SIG-M5 (cell line): ENCODE results near the gene COL20A1.
"Not testable (repeated sequence)": the region's sequence is repeated elsewhere in the genome, so short reads cannot be mapped to it uniquely, and the experiment has no call there.

ENCODE experiments used
- DNase-seq: peaks from one replicate; lab custom pipeline; 2025; lab: John Stamatoyannopoulos, UW

The COL20A1 gene

GRCh38 chr20:63291811-63292210 lies 1.2 kb upstream of the COL20A1 start:
- DNase-seq: no peak

GRCh38 chr20:63292292-63292701 lies 689 bp upstream of the COL20A1 start:
- DNase-seq: no peak

- no peak for DNase-seq
Measured at GRCh38 chr20:63293456-63293855, 470 bp downstream of the COL20A1 start.

- no peak for DNase-seq
Measured at GRCh38 chr20:63293871-63294535, 1.0 kb downstream of the COL20A1 start.

- DNase-seq: no peak
Measured at GRCh38 chr20:63294536-63294900, 1.5 kb downstream of the COL20A1 start.

- DNase-seq: no peak
Measured at GRCh38 chr20:63295018-63295417, 2.0 kb downstream of the COL20A1 start.

GRCh38 chr20:63295422-63295821 lies 2.4 kb downstream of the COL20A1 start:
- DNase-seq: no peak

GRCh38 chr20:63295846-63296245 lies 2.9 kb downstream of the COL20A1 start:
- DNase-seq: no peak

GRCh38 chr20:63296531-63297299 lies 3.7 kb downstream of the COL20A1 start:
- DNase-seq: no peak

GRCh38 chr20:63297371-63297781 lies 4.4 kb downstream of the COL20A1 start:
- no peak for DNase-seq

GRCh38 chr20:63297796-63298572 lies 5.0 kb downstream of the COL20A1 start:
- DNase-seq: no peak

GRCh38 chr20:63298731-63299312 lies 5.8 kb downstream of the COL20A1 start:
- DNase-seq: no peak

- DNase-seq: no peak
Measured at GRCh38 chr20:63301671-63302070, 8.7 kb downstream of the COL20A1 start.

GRCh38 chr20:63303095-63303666 lies 10.2 kb downstream of the COL20A1 start:
- DNase-seq: no peak

GRCh38 chr20:63305393-63305792 lies 12.4 kb downstream of the COL20A1 start:
- no peak for DNase-seq

- not testable (repeated sequence) for DNase-seq
Measured at GRCh38 chr20:63305933-63306672, 13.1 kb downstream of the COL20A1 start.

- no peak for DNase-seq
Measured at GRCh38 chr20:63306673-63307537, 13.9 kb downstream of the COL20A1 start.

GRCh38 chr20:63307538-63308217 lies 14.7 kb downstream of the COL20A1 start:
- DNase-seq: no peak

GRCh38 chr20:63308218-63308911 lies 15.4 kb downstream of the COL20A1 start:
- no peak for DNase-seq
